ENCODE measurements around the gene MTG1.

GRCh38 chr10:133464582-133465031 is 70.7 kb downstream of the MTG1 start:
- TF ChIP-seq ATF2 (IDR thresholded peaks at IDR 0.05; ENCODE audit: low read length) (no peak), EZH2 (IDR thresholded peaks at IDR 0.05; ENCODE audit: borderline replicate concordance, control insufficient read depth, low read depth, low read length) (no peak), NBN (IDR thresholded peaks at IDR 0.05) (no peak), SIX5 (IDR thresholded peaks at IDR 0.05; ENCODE audit: low read depth, low read length, severe bottlenecking) (no peak), MTA2 (IDR thresholded peaks at IDR 0.05; ENCODE audit: low read depth) (no peak)
